ENCODE results near the gene CFAP410. TPM values are rescaled to one million over a fixed set of nuclear protein-coding genes. Genes with fewer than 3 reads are reported as not detected.
A peak's percentile ranks its signal among the peaks of the same experiment; 100 is the strongest.
"Not testable (repeated sequence)": the region's sequence is repeated elsewhere in the genome, so short reads cannot be mapped to it uniquely, and the experiment has no call there.

The CFAP410 gene
- total and polyA plus RNA-seq, 2 experiments from 2014 or later, result 34.0 to 46.7 TPM

- Histone ChIP-seq H3K36me3 (no peaks in the 10 kb centered on the region), H3K4me1 (ENCODE audit: low read depth) (no peaks in the 10 kb centered on the region), H3K27me3 (no peaks in the 10 kb centered on the region), H3K4me3 (no peak overlapping the region), H3K9me3 (ENCODE audit: low read depth) (no peaks in the 10 kb centered on the region), H3K27ac (no peak overlapping the region)
- TF ChIP-seq CTCF (IDR thresholded peaks at IDR 0.05; ENCODE audit: low read depth, low read length), result no peak
- DNase-seq (ENCODE audit: low read depth in 1 of 2, low spot score in 1 of 2), result no peak
These were observed 6.3 kb upstream of the CFAP410 start for GRCh38 chr21:44345495-44345894.

GRCh38 chr21:44344541-44345183 lies 5.5 kb upstream of the CFAP410 start:
- DNase-seq (ENCODE audit: low read depth in 1 of 2, low spot score in 1 of 2), result no peak
- TF ChIP-seq CTCF (IDR thresholded peaks at IDR 0.05; ENCODE audit: low read depth, low read length), result no peak
- Histone ChIP-seq H3K4me1 (ENCODE audit: low read depth) (no peaks in the 10 kb centered on the region), H3K27me3 (no peaks in the 10 kb centered on the region), H3K9me3 (ENCODE audit: low read depth) (no peaks in the 10 kb centered on the region), H3K4me3 (no peak overlapping the region), H3K27ac (no peak overlapping the region), H3K36me3 (no peaks in the 10 kb centered on the region)

GRCh38 chr21:44342981-44343380 lies 3.8 kb upstream of the CFAP410 start:
- not testable (repeated sequence) for H3K36me3 ChIP-seq; H3K4me3 ChIP-seq; H3K9me3 ChIP-seq (ENCODE audit: low read depth); DNase-seq (ENCODE audit: low read depth in 1 of 2, low spot score in 1 of 2); H3K27ac ChIP-seq; H3K27me3 ChIP-seq; H3K4me1 ChIP-seq (ENCODE audit: low read depth)

- H3K27ac ChIP-seq; H3K4me1 ChIP-seq (ENCODE audit: low read depth); H3K27me3 ChIP-seq; H3K36me3 ChIP-seq; DNase-seq (ENCODE audit: low read depth in 1 of 2, low spot score in 1 of 2); H3K9me3 ChIP-seq (ENCODE audit: low read depth); H3K4me3 ChIP-seq: not testable (repeated sequence)
These were observed 2.7 kb upstream of the CFAP410 start for GRCh38 chr21:44341726-44342458.

GRCh38 chr21:44337941-44338895 lies 972 bp downstream of the CFAP410 start:
- H3K9me3 ChIP-seq (ENCODE audit: low read depth), result no peaks in the 10 kb centered on the region
- peak overlapping the region; percentile 9 for H3K27ac ChIP-seq
- TF ChIP-seq CTCF (IDR thresholded peaks at IDR 0.05; ENCODE audit: low read depth, low read length), result peak; percentile 37
- peak; percentile 56 to 76 for DNase-seq (ENCODE audit: low read depth in 1 of 2, low spot score in 1 of 2)
- H3K27me3 ChIP-seq, result no peaks in the 10 kb centered on the region
- no peaks in the 10 kb centered on the region for H3K36me3 ChIP-seq
- peaks cover 4% of the 10 kb centered on the region for H3K4me1 ChIP-seq (ENCODE audit: low read depth)
- peak overlapping the region; percentile 27 for H3K4me3 ChIP-seq

- no peaks in the 10 kb centered on the region for H3K9me3 ChIP-seq (ENCODE audit: low read depth)
- no peaks in the 10 kb centered on the region for H3K36me3 ChIP-seq
- H3K4me3 ChIP-seq, result no peak overlapping the region
- no peak for TF ChIP-seq CTCF (IDR thresholded peaks at IDR 0.05; ENCODE audit: low read depth, low read length)
- peaks cover 4% of the 10 kb centered on the region for H3K4me1 ChIP-seq (ENCODE audit: low read depth)
- DNase-seq (ENCODE audit: low read depth in 1 of 2, low spot score in 1 of 2), result peak in 1 of 2 donors; percentile 17
- H3K27me3 ChIP-seq, result no peaks in the 10 kb centered on the region
- no peak overlapping the region for H3K27ac ChIP-seq
These were observed 1.7 kb downstream of the CFAP410 start for GRCh38 chr21:44337449-44337848.
